GM06990 (cell line): ENCODE results near the gene TREH.

Experiments
- DNase-seq: peaks from one replicate; pipeline ENCODE4 v3.0.0-alpha.2; 2011; ENCODE audit not compliant: insufficient read length; ENCODE audit errors: extremely low read depth
- H3K27me3 ChIP-seq: replicated peaks from 2 replicates; pipeline ENCODE4 v1.6.0; 2011; ENCODE audit warnings: low read length; ENCODE audit not compliant: control insufficient read depth, insufficient read depth
- H3K36me3 ChIP-seq: 2 replicates; pipeline ENCODE4 v1.5.1; 2011; ENCODE audit warnings: low read length; ENCODE audit not compliant: control insufficient read depth, insufficient read depth
- H3K4me3 ChIP-seq: replicated peaks from 2 replicates; pipeline ENCODE4 v1.5.1; 2011; ENCODE audit warnings: low read depth, mild to moderate bottlenecking, control low read depth, low read length
- TF ChIP-seq, protein P1 (sequence below): IDR thresholded peaks from 2 replicates; pipeline ENCODE4 v1.5.1; 2011; ENCODE audit warnings: low read length, control low read depth, mild to moderate bottlenecking, inconsistent platforms; ENCODE audit not compliant: insufficient read depth, poor library complexity, severe bottlenecking

The TREH gene

DNA sequence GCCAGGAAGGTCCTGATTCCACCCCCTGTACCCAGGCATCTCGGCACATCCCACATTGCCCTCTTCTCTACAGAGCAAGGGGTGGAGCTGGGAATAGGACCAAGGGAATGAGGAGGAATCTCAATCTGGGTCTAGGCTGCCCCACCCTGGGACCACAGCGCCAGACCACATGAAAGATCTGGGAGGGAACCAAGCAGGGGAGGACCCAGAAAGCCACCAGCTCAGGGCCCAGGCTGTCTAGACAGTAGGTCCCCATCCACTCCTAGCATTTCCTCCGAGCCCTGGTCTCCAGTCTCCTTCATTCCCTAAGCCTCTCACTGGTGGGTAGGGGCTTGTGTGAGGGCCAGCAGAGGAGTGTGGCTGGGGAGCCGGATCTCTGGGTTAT lies 60.5 kb downstream of the TREH start:
- H3K36me3 ChIP-seq, result no peaks in the 10 kb centered on the region
- DNase-seq, result no peak
- TF ChIP-seq, protein P1, sequence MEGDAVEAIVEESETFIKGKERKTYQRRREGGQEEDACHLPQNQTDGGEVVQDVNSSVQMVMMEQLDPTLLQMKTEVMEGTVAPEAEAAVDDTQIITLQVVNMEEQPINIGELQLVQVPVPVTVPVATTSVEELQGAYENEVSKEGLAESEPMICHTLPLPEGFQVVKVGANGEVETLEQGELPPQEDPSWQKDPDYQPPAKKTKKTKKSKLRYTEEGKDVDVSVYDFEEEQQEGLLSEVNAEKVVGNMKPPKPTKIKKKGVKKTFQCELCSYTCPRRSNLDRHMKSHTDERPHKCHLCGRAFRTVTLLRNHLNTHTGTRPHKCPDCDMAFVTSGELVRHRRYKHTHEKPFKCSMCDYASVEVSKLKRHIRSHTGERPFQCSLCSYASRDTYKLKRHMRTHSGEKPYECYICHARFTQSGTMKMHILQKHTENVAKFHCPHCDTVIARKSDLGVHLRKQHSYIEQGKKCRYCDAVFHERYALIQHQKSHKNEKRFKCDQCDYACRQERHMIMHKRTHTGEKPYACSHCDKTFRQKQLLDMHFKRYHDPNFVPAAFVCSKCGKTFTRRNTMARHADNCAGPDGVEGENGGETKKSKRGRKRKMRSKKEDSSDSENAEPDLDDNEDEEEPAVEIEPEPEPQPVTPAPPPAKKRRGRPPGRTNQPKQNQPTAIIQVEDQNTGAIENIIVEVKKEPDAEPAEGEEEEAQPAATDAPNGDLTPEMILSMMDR, result no peak
- no peaks in the 10 kb centered on the region; the same call in none of the 2 replicates for H3K27me3 ChIP-seq
- no peak overlapping the region for H3K4me3 ChIP-seq

- DNase-seq, result no peak
- Histone ChIP-seq H3K36me3 (no peaks in the 10 kb centered on the region), H3K4me3 (no peak overlapping the region), H3K27me3 (peaks cover 3% of the 10 kb centered on the region)
- TF ChIP-seq, protein P1, result no peak
Measured at GRCh38 chr11:118618115-118618990, 61.1 kb downstream of the TREH start.

GRCh38 chr11:118615976-118616371 lies 63.5 kb downstream of the TREH start:
- Histone ChIP-seq H3K27me3 (peaks cover 3% of the 10 kb centered on the region), H3K36me3 (no peaks in the 10 kb centered on the region), H3K4me3 (no peak overlapping the region)
- no peak for DNase-seq
- TF ChIP-seq, protein P1, result no peak

DNA sequence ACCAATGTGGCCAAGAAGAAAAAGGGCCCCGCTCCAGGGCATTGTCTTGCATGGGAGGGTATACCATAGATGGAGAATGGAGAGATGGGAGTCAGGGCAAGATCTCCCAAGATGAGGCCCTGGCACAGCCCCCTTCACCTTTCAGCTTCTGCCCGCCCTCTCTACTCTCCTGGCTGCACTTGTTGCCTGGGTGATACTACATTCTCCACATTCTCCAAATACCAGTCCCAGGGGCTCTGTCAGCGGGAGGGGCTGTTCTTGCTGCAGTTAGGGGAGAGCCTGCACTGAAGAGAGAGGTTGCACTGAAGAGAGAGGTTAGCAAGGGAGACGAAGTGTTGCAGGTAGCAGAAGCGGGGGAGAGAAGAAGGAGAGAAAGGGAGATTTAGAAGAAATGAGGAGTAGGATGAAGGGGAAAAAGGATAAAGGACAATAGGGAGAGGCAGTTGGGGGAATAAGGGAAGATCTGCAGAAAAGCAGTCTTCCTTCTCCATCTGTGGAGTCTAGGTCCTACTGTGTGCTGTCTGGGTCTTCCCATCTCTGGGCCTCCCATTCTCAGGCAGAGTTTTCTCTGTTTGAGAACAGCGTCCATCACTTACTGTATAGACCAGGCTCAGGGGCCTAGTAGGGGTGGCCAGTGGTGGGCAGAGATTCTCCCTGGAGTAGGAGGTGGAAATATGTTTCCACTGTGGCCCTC lies 64.0 kb downstream of the TREH start:
- no peaks in the 10 kb centered on the region for H3K36me3 ChIP-seq
- no peak for DNase-seq
- no peak overlapping the region for H3K4me3 ChIP-seq
- peaks cover 3% of the 10 kb centered on the region for H3K27me3 ChIP-seq
- TF ChIP-seq, protein P1, result no peak

GRCh38 chr11:118614511-118614910 lies 64.9 kb downstream of the TREH start:
- H3K27me3 ChIP-seq, result peaks cover 3% of the 10 kb centered on the region
- TF ChIP-seq, protein P1, result no peak

More at GRCh38 chr11:118614511-118614910, 64.9 kb downstream of the TREH start:
- H3K36me3 ChIP-seq, result no peaks in the 10 kb centered on the region
- no peak overlapping the region for H3K4me3 ChIP-seq
- DNase-seq, result no peak
